Bronchial epithelial cell (primary cell): ENCODE measurements around the gene MRPL27. TPM values are rescaled to one million over a fixed set of nuclear protein-coding genes. Genes with fewer than 3 reads are reported as not detected.

ENCODE experiments used
- DNase-seq: peaks from one replicate; pipeline ENCODE4 v3.0.0-alpha.2; 2010; ENCODE audit warnings: low read depth
- FAIRE-seq: peaks from 2 replicates; lab custom pipeline; 2011; peaks lifted over from hg19 to GRCh38; lab: Jason Lieb, UNC
- H3K27me3 ChIP-seq: 2 replicates; pipeline ENCODE4 v1.5.1; 2011; ENCODE audit warnings: low read length; ENCODE audit not compliant: control insufficient read depth, insufficient read depth
- H3K36me3 ChIP-seq: 2 replicates; pipeline ENCODE4 v1.5.1; 2011; ENCODE audit warnings: low read length; ENCODE audit not compliant: control insufficient read depth, insufficient read depth
- H3K4me3 ChIP-seq: 2 replicates; pipeline ENCODE4 v1.5.1; 2011; ENCODE audit warnings: mild to moderate bottlenecking, low read depth, low read length, control low read depth
- CTCF ChIP-seq: IDR thresholded peaks from 2 replicates; pipeline ENCODE4 v1.5.1; 2011; ENCODE audit warnings: mild to moderate bottlenecking, moderate library complexity, low read length, control low read depth, inconsistent platforms; ENCODE audit not compliant: insufficient read depth, severe bottlenecking
- total RNA-seq: library from RNA; depleted of rRNA; stranded (reverse); fragments of >200 nt; gene quantifications from 2 replicates; pipeline ENCODE4 v1.2.1, GENCODE V29; 2014

Gene MRPL27
- total RNA-seq, 1 donor from 2014 or later = 117 TPM

GRCh38 chr17:50392621-50393020 lies 19.6 kb upstream of the MRPL27 start:
- no peak for TF ChIP-seq CTCF
- DNase-seq (no peak), FAIRE-seq (no peak)
- Histone ChIP-seq H3K36me3 (peaks cover 38% of the 10 kb centered on the region), H3K4me3 (no peak overlapping the region), H3K27me3 (no peaks in the 10 kb centered on the region)

- no peaks in the 10 kb centered on the region for H3K27me3 ChIP-seq
- H3K4me3 ChIP-seq = no peak overlapping the region
- TF ChIP-seq CTCF = no peak
- DNase-seq (no peak), FAIRE-seq (no peak)
- peaks cover 52% of the 10 kb centered on the region for H3K36me3 ChIP-seq
These were observed 16.6 kb upstream of the MRPL27 start for GRCh38 chr17:50389534-50389933.

GRCh38 chr17:50388728-50389127 lies 15.7 kb upstream of the MRPL27 start:
- no peaks in the 10 kb centered on the region for H3K27me3 ChIP-seq
- TF ChIP-seq CTCF = no peak
- no peak for DNase-seq
- no peak for FAIRE-seq
- H3K4me3 ChIP-seq = no peak overlapping the region
- peaks cover 52% of the 10 kb centered on the region for H3K36me3 ChIP-seq

GRCh38 chr17:50386510-50386909 lies 13.5 kb upstream of the MRPL27 start:
- no peak for DNase-seq
- no peak for FAIRE-seq
- Histone ChIP-seq H3K36me3 (peaks cover 51% of the 10 kb centered on the region), H3K4me3 (no peak overlapping the region), H3K27me3 (no peaks in the 10 kb centered on the region)
- no peak for TF ChIP-seq CTCF

- H3K36me3 ChIP-seq = peaks cover 36% of the 10 kb centered on the region
- TF ChIP-seq CTCF = no peak
- DNase-seq = no peak
- no peaks in the 10 kb centered on the region for H3K27me3 ChIP-seq
- no peak overlapping the region for H3K4me3 ChIP-seq
- no peak for FAIRE-seq
These were observed 9.9 kb upstream of the MRPL27 start for GRCh38 chr17:50382931-50383330.

- H3K4me3 ChIP-seq = no peak overlapping the region
- FAIRE-seq = no peak
- no peak for DNase-seq
- TF ChIP-seq CTCF = no peak
- no peaks in the 10 kb centered on the region for H3K27me3 ChIP-seq
- H3K36me3 ChIP-seq = peaks cover 28% of the 10 kb centered on the region
These were observed 8.9 kb upstream of the MRPL27 start for GRCh38 chr17:50381920-50382319.
